ENCODE measurements around the gene UBE2M.

The UBE2M gene

DNA sequence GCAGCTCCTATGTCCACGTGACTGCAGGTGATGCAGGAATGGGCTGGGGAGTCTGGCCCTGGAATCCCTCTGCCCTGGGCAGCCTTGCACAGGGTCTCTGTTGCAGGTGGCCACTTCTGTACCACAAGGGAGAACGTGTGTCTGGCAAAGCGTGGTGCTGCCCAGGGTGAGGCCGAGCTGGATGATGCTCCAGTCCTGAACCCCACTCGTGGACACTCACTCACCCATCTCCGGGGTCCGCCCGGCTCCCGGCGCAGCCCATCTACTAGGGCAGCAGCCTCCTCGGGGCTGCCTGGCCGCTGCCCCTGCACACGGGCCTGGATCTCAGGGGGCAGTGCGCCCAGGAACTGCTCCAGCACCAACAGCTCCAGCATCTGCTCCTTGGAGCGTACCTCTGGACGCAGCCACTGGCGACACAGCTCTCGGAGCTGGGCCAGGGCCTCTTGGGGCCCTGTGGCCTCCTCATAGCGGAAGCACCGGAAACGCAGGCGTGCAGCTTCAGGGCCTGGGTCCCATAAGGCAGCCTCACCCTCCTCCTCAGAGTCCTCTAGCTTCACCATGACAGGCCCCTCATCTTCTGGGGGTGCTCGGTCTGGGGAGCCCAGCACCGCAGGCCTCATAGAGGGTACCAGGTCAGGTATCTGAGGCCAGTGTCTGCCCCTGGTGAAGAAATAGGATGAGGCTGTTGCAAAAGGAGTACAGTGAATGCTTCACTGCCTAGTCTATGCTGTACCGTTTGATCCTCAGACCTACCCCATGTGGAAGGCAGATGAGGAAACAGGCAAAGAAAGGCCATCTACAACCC, 12.6 kb upstream of the UBE2M start:
- DNase-seq: no peak

DNA sequence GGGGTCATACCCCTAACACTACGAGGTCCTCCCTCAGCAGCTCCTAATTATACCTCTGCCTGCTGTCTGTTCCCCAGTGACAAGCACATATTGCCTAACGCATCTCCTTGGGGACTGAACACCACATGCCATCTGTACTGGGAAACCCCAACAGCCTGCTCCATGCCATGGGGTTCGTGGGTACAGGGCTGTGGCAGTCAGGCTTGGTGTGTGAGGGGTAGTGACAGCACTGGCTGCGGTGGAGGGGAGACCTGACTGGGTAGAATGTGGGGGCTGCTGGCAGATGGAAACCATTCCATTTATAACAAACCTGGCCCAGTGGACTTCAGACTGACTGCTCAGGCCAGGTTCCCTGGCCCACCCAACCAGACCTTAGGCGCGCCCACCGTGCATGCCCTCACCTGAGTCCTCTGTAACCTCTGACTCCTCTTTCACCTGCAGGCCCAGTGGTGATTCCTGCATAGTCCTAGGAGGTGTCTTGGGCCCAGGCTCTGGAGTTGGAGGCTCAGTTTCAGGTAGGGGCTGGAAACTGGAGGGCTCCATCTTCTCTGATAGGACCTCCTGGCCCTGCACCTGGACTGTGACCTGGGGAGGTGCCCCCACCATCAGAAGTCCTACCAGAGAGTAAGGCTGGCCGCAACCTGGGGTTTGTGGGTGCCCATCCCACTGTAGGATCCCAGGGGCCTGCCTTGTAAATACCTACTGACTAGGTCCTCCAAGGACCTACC, 11.7 kb upstream of the UBE2M start:
- no peak for DNase-seq

DNA sequence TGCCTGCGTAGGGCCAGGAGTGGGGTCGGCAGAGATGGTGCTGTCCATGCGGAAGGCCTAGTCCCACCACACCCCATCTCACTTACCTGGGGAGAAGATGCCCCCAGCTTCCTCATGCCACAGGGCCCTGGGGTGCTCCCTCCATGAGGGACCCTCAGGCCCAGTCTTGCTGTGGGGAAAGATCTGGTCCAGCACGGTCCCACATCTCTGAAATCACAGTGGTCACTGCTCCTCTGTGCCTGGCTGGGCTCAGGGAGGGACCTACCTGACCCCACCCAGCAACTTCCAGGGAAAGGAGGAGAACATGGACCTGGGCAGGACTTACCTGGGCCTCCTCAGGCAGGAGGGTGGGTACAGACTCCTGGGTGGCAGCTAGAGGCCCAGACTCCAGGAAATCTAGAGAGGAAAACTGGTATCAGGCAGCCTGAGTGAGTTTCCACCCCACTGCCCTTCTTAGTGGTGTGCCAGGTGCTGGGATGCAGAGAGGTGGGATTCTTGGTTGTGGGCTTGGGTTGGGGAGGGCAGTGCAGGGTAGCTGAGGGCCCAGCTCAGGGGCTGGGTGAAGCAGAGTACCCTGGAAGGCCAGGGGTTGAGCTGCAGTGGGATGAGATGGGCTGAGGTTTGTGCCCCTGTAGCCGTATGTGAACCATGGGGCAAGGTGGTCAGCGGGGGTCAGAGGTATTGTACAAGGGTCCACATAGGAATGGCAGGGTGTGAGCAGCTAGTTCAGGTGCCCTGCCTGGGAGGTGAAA, 11.0 kb upstream of the UBE2M start:
- DNase-seq: no peak

DNA sequence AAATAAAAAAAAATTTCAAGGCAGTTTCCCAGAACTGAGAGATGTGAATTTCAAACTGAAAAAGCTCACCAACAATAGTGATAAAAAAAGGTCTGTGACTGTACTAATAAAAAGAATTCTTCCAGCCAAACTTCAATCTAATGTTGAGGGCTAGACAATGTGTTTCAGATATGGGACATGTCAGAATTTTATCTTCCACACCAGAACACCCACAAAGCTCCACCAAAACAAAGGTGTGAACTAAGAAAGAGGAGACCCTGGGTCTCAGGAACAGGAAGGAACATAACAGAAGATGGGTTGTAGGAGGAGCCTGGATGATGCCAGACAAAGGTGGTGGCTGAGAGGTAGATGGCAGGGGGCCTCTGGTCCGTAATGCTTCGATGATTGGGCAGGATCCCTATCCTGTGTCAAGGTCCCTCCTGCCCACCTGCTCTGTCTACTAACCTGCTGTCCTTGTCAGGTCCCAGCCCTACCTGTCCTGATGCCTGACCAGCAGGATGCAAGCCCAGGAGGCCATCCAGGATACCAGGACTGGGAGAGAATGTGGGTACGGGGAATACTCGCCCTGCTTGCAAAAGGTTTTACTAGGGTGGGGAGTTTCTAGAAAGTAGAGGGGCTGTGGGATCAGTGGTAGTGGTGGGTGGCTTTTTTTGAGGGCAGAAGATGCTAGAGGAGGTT, 10.2 kb upstream of the UBE2M start:
- DNase-seq: no peak

DNA sequence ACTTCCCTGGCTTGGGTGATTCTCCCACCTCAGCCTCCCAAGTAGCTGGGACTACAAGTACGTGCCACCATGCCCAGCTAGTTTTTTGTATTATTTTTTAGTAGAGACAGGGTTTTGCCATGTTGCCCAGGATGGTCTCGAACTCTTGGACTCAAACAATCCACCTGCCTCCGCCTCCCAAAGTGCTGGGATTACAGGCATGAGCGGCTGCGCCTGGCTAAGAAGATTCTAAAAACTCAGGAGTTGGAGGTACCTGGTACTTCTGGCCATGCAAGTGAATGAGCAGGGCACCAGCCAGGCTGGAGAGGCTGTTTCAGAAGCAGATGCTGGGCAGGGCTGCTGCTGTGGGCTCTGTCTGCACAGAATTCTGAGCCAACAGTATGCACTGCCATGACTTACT, 8.6 kb upstream of the UBE2M start:
- no peak for DNase-seq

DNA sequence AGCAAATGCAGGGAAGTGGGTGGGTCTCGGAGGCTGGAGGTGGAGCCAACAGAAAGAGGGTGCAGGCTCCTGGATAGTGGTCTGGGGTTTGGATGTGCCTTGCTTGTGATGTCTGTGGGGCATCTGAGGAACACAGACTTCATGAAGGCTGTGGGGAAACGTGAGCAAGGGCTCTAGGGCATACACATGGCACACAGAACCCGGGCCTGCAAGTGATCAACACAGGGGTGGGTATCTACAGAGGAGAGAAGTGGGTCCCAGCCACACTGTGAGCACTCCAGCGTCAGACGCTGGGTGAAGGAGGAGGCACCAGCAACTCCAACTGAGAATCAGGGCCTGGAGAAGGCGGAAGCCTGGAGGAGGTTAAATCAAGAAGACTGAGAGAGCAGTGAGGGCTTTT, 5.4 kb upstream of the UBE2M start:
- no peak for DNase-seq

DNA sequence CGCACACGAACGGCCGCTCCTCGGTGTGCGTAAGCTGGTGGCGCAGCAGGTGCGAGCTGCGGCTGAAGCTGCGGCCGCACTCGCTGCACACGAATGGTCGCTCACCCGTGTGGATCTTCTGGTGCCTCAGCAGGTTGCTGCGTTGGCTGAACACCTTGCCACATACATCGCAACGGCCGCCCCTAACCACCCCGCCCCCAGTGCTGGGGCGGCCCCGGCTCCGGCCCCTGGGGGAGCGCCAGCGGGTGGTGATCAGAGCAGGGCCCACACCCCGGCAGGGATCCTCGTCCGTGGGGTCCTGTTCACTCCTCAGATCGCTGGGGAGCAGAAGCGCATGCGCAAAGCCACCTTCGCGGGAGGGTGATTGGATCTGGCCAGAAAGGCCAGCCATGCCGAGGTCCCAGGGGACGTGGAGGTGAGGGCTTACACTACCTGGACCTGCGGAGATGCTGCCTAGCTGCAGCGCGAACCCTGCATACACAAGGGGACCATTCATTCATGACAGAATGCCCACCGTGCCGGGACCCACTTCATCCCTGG, 4.7 kb upstream of the UBE2M start:
- no peak for DNase-seq

DNA sequence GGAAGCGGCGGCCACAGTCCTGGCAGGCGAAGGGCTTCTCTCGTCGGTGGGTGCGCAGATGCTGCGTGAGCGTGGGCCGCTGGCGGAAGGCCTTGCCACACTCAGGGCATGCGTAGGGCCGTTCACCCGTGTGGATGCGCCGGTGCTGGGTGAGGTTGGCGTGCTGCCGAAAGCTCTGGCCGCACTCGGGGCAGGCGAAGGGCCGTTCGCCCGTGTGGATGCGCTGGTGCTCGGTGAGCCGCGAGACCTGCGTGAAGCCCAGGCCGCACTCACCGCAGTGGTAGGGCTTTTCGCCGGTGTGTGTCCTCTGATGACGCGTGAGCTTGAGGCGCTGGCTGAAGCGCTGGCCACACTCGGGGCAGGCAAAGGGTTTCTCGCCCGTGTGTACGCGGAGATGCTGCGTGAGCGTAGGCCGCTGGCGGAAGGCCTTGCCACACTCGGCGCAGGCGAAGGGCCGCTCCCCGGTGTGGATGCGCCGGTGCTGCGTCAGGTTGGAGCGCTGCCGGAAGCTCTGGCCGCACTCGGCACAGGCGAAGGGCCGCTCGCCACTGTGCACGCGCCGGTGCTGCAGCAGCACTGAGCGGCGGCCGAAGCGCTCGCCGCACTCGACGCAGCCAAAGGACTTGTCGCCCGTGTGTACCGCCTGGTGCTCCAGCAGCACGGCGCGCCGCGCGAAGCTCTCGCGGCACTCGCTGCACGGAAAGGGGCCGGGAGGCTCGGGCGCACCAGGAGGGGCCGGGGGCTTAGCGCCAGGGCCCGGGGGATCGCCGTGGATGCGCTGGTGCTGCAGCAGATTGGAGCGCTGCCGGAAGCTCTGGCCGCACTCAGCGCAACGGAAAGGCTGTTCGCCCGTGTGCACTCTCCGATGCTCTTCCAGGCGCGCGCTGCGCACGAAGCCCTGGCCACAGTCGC, 4.0 kb upstream of the UBE2M start:
- no peak for DNase-seq

DNA sequence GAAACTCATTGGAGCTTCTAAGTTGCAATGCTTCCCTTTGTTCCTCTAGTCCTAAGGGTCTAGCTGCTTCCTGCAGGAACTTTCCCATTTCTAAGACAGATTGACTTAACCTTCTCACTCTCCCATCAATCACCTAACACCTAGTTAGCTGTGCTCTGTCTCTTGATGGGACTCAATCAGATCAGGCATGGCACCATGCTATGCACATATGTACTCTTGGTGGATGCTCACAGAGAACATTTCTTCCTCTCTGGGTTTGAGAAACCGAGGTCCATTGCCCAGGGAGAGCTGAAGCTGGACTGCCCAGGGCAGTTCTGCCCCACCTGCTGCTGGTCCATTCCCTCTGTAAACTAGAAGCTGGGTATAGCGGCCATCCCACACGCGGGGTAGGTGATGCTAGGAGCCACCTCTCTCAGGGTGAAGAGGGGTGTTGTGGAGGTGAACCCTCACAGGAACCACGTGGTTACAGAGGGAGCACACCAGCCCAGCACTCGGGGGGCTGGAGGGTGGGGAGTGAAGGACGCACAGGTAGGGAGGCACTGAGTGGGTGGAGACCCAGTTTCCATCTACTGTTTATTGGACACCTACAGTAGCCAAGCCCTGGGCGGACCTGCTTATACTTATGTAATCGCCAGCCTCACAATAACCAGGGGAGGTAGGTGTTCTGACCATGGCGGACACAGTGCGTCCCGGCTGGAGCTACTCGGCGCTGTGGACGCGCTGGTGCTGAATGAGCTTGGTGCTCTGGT, 3.1 kb upstream of the UBE2M start:
- no peak for DNase-seq

DNA sequence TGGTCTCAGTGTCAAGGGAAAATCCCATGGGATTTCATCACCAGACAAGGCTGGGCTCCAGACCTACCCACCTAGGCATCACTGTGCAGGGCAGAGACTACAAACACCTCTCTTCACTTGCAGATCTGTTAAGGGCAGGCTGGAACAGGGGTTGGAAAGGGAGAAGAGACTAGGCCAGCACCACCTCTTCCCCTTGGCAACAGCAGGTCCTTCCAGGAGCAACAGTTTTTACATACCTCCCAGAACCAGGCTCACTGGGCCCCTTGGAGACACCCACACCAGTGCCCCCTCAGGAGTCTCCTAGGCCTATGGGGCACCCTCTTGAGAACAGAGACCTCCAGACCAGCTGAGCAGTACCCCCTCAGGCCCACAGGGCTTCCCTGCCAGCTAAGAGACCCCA, 2.5 kb upstream of the UBE2M start:
- no peak for DNase-seq

DNA sequence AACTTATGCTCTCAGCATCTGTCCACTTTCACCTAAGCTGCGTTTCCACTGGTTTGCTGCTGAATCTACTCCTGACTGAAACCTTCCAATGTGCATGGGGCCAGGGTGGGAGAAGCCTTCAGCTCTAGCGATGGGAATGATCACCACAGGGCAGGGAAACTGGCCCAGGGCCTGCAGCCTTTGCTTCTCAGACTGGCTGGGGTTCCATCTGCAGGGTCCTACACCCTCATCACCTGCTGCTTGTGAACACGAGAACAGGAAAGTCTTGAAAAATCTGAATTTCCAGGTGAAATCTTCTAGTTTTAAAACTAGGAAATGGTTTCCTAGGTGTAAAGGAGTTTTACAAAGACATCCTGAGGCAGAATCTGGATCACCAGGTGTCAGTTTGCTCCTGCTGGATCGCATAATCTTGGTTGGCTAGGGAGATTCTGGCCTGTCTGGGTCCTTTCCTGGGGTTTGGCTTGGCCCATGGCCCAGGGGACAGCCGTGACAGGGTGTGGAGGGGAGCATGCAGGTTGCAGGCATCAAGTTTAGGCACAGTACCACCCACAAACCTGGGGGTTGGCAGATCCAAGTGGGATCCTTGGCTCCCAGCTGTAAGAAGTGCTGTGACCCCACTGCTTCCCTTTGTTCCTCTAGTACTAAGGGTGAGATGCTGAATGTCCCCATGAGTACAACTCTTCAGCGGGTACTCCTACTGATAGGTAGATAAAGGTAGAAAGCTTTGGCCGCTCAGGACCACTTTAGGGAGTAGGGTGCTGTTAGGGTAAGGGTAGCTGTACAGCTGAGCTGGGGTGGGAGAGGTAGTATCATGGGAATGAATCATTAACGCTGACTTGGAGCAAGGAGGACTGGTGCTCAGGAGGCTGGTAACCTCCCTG, 1.8 kb upstream of the UBE2M start:
- DNase-seq: no peak

DNA sequence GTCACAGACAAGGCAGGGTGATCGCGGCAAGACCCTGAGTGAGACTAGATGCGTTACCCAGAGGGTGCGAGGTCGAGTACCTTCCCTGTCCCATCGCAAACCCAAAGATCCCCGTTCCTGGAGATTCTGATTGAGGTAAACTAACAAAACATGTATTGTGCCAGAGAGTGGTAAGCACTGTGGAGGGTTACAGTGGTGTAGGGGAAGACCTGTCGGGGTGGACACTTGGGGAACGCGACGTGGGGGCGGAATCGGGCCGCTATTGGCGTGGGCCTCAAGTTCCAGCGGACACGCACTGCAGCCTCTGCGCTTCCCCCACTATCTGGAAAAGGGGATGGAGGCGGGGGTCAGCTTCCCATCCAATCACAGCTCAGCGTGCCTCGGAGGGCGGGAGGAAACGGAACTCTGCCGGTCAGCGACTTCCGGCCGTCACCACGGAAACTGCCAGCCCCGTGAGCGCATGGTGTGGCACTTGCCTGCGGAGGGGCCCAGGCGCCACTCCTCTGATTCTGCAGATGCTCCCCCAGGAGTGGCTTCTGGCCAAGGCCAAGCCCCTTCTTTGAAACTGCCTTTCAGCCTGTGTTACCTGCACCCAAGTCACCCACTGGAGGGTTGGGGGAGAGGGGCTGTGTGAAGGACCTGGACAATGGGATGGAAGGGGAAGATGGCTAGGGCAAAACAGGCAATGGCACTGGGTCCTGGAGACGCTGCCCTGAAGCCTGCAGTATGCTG, 1.0 kb upstream of the UBE2M start:
- peak; percentile 95 for DNase-seq

DNA sequence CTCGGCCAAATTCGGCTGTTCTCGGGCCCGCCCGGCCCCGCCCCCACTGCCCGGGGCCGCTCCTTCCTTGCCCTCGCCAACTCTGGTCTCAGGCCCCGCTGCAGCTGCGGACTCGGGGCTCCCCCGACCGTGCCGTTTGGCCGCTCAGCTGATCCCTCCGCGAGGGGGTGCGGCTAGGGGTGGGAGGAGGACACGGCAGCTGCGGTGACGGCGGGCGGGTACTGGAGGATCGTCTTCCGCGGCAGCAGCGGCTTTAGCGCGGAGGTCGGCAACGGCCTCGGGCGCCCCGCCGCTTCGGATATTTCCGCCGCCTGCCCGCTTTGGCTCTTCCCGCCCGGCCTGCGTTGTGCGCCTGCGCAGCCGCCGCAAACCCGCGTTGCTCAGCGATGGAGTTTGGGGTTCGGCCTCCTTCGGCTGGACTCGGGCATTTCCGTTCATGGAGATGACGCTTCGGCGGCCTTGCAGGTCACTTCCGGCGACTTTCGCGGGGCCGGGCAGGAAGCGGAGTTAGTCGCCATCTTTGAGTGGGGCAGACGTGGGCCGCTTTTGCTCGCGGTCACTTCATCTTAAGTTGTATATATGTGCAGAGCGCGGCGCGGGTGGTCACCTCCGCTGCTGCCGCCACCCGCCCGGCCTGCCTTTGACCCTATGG, 338 bp upstream of the UBE2M start:
- peak; percentile 98 for DNase-seq

DNA sequence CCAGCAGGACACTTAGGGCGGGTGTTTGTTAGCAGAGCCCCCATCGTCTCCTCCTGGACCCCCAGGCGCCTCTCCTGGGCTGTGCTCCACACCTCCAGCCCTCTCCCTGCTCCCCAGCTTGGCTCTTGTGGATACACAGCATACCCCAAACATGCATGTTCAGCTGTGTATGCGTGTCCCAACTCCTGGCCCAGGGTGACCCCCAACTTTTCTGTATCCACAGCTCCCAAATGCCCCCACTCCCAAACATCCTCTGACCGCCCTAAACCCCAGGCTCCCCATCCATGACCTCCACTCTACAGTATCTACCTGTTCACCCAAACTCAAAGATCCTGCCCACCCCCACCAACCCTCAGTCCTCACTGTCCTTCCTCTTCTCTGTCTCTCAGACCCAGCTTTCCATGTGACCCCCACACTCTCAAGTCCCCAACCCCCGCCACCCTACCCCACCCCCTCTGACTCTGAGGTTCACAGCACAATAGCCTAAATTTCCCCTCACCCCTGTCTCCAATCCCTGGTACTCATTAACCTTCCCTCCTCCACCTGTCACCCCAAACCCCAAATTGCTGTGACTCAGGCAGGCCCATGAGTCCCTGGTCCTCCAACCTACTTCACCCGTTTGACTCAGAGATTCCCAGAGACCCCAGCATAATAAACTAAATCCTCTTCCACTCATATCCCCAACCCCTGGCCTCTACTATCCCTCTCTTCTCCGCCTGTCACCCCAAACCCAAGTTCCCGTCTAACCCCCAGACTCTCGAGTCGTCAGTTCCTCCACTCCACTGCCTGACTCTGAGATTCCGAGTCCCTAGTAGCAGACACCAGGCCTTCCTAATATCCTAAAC, 968 bp downstream of the UBE2M start:
- no peak for DNase-seq

DNA sequence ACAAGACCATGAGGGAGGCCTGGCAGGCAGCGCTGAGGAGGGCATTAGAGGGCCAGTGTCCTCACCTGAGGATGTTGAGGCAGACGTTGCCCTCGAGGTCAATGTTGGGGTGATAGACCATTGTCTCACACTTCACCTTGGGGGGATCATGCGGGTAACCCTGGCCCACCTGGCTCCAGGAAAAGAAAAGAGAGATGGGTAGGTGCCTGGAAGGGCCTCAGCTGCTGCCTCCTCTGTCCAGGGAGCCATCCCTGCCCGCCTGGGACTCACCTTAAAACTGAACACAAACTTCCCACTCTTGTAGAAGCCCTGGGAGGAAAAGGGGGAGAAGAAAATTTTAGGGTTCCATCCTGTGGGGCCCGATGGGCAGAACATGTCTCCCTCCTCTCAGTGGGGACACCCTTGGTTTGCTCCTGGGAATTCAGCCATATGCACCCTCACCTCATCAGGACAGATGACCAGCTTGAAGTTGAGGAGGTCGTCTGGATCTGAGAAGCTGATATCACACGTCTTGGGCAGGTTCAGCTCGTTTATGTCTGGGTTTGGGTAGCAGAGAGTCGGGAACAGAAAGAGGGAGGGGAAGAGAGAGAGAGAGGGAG, 1.7 kb downstream of the UBE2M start:
- DNase-seq: no peak

DNA sequence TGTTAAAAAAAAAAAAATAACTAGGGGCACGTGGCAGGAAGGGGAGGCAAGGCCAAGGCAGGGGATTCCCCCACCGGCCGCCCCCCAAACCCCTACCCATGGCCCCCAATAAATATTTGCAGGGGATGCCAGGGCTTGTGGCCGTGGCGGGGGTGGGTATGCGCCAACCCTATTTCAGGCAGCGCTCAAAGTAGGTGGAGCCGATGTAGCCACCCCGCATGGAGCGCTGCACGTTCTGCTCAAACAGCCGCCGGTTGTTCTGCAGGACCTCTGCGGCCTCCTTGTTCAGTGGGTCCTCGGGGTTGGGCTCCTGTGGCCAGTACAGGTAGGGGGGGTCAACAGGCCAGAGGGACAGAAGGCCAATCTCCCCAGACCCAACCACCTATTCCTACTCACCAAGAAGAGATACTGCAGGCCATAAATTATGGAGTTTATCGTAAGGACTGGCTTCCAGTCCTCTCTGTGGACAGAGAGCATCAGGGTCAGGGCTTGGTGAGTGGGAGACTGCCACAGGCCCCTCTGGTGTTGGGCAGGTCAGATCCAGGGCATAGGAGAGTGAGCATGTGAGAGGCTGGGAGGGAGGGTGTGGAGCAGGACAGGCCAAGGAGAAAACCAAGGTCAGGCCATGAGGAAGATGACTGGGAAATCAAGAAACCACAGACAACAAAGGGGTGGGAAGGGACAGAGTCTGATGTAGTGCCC, 2.3 kb downstream of the UBE2M start:
- no peak for DNase-seq
